Skin epidermis (tissue), 12 donors: ENCODE data around the gene ZC3H7B.
A peak's percentile ranks its signal among the peaks of the same experiment; 100 is the strongest.
"Not testable (repeated sequence)": the region's sequence is repeated elsewhere in the genome, so short reads cannot be mapped to it uniquely, and the experiment has no call there.

Experiments used
- H3K27ac ChIP-seq, 21 experiments: fragments of 200-600 bp; sonication (generic) in 11 of 21; one replicate each; pipeline ENCODE4 v1.5.0; 2020; ENCODE audit warnings: mild to moderate bottlenecking in 3 of 21, inconsistent platforms in 2 of 21, moderate library complexity in 2 of 21
- H3K4me3 ChIP-seq, 7 experiments: fragments of 200-600 bp; sonication (generic) in 2 of 7; one replicate each; pipeline ENCODE4 v1.5.0; 2020; ENCODE audit warnings: inconsistent platforms in 2 of 7, mild to moderate bottlenecking in 2 of 7, moderate library complexity in 1 of 7

Gene ZC3H7B, protein sequence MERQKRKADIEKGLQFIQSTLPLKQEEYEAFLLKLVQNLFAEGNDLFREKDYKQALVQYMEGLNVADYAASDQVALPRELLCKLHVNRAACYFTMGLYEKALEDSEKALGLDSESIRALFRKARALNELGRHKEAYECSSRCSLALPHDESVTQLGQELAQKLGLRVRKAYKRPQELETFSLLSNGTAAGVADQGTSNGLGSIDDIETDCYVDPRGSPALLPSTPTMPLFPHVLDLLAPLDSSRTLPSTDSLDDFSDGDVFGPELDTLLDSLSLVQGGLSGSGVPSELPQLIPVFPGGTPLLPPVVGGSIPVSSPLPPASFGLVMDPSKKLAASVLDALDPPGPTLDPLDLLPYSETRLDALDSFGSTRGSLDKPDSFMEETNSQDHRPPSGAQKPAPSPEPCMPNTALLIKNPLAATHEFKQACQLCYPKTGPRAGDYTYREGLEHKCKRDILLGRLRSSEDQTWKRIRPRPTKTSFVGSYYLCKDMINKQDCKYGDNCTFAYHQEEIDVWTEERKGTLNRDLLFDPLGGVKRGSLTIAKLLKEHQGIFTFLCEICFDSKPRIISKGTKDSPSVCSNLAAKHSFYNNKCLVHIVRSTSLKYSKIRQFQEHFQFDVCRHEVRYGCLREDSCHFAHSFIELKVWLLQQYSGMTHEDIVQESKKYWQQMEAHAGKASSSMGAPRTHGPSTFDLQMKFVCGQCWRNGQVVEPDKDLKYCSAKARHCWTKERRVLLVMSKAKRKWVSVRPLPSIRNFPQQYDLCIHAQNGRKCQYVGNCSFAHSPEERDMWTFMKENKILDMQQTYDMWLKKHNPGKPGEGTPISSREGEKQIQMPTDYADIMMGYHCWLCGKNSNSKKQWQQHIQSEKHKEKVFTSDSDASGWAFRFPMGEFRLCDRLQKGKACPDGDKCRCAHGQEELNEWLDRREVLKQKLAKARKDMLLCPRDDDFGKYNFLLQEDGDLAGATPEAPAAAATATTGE

DNA sequence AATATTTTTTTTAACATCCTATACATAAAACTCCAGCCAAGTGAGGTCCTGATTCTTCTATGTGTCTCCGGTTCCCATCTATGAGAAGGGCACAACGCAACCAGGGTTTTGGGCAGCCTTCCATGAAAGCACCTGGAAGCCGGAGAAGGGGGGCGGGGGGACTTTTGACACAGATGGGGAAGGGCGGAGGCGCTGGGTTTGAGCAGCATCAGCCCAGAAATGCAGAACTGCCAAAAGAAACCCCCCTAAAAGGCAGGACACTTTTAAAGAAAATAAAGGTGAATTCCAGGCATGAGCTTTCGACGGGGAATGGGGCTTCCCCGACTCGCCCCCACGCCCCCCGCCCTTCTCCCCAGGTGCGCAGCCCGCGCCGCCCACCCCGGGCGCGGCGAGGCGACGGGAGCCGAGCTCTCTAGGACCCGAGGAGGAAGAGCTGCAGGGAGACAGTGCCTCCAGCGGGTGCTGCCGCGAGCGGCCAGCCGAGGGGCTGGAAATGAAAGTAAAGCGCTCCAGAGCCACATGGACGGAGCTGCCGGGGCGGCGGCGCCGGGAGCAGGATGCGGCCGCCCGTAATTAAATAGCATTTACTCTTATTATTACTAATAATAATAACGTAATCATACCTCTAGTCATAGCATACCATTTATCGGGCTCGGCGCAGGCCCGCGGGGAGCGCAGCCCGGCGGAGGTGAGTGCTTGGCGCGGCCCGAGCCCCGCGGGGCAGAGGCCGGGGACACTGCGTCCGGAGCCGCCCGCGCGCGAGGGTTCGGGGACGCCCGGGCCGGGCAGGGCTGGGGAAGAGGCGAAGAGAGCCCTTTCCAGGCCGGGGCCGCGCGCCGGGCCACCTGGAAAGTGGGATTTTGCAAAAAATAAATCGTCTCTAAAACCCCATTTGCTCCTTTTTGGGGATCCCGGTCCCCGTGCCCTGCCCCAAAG lies at the start of gene ZC3H7B:
Gene ZC3H7B, plus strand, starts transcription at position 441 of the 936 bp plus-strand sequence. CDS start 19,136 bp downstream, outside the sequence.
- H3K27ac ChIP-seq: peak within 1 kb of the TSS; percentile 36 to 97 (median 94)

DNA sequence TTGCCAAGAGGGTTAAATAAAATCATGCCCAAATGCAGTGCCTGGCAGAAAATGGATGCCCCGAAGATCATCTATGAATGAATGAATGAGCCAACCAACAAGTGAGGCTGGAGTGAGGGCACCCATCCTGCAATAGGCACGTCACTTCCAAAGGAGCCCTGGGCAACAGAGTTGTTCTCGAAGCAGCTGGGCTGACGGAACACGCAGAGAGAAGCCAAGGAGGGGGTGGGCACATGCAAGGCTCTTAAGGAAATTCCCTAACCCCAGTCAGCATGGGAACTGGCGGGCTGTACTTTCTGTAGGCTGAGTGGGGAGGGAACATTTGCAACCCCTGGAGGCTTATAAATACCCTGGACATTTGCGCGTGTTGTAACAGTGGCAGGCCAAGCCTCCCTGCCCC lies 49.0 kb upstream of the ZC3H7B start:
- H3K27ac ChIP-seq: no peak overlapping the region

More for the DNA sequence above, at the start of gene ZC3H7B:
- H3K4me3 ChIP-seq: peak within 1 kb of the TSS; percentile 84 to 94 (median 91)

DNA sequence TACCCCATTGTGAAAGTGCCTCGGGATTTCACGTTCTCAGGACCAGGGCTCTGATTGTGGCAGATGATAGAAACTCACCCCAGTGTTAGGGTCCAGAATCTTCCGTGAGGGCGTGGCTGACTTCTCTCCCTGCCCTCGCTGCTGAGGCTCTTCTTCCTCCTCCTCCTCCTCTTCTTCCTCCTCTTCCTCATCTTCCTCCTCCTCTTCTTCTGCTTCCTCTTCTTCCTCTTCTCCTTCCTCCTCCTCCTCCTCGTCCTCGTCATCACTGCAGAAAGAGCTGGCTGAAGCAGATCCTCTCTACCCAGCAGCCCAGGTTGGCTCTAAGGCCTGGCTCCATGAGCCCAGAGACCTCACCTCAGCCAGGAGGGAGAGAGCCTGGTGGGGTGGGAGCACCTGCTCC lies 47.1 kb upstream of the ZC3H7B start:
- Histone ChIP-seq H3K4me3 (no peak overlapping the region), H3K27ac (no peak overlapping the region)

More for the DNA sequence above, 49.0 kb upstream of the ZC3H7B start:
- no peak overlapping the region for H3K4me3 ChIP-seq

DNA sequence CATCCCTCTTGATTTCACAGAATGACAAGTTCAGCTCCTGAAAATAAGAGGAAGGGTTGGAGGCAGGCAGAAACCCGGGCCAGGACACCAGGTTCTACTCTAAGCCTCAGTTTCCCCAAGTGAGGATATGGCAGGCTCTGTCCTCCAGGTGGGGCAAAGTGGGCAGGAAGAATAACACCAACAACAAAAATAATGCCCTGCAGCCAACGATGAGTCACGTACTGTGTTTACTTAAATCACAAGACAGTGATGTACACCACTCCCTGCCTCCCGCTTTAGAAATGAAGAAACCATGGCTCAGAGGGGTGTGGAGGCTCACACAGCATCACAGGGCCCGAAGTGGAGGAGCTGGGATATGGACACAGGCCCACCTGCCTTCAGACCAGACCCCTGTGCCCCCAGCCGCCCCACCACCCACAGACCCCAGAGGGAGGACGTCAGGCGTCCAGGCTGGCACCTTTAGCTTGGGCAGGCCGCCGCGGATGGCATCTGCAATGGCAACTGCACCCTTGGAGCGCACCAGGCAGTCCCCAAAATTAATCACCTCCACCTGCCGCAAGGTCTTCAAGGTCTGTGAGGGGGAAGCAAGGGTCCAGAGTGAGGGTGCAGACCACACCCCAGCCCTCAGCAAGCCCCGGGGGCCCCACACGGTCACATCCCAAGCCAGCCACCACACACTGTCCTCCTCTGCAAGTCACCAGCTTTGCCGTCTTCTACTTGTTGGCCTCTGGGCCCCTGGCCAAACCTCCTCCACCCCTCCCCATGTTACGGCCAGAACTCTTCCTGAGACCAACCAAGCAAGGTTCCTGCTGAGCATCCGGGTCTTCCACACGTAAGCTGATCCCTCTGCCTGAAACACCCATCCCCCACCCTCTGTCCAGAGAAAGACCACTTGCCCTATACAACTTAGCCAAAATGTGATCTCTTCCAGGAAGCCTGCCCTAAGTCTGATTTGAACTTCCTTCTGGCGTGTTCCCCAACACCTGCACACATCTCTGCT lies 44.8 kb upstream of the ZC3H7B start:
- no peak overlapping the region for H3K27ac ChIP-seq
- H3K4me3 ChIP-seq: no peak overlapping the region

DNA sequence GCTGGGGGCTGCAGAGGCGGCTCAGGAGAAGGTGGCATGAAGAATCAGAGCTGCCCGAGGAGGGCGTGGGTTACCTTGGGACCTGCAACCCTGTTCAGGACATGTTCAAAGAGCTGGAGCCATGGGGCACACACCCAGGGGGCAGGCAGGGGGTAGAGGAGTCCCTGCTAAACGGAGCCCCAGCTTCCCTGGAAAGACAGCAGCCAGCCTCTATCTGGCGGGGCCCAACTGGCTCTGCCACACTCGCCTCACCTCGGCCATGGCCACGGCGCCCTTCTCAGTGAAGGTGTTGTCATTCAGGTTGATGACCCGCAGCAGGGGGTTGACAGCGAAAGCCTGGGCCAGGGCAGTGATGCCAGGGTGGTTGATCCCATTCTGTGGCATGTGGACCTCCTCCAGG lies 43.6 kb upstream of the ZC3H7B start:
- H3K27ac ChIP-seq: no peak overlapping the region
- H3K4me3 ChIP-seq: no peak overlapping the region

DNA sequence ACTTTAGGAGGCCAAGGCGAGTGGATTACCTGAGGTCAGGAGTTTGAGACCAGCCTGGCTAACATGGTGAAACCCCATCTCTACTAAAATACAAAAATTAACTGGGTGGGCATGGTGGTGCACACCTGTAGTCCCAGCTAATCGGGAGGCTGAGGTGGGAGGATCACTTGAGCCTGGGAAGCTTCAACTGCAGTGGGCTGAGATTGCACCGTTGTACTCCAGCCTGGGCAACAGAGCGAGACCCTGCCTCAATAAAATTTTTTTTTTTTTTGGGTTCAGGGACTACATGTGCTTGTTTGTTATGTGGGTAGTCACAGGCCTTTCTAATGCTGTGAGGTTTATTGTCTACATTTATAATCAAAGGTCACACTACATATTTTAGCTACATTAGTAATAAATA lies 41.6 kb upstream of the ZC3H7B start:
- H3K27ac ChIP-seq, H3K4me3 ChIP-seq: not testable (repeated sequence)

DNA sequence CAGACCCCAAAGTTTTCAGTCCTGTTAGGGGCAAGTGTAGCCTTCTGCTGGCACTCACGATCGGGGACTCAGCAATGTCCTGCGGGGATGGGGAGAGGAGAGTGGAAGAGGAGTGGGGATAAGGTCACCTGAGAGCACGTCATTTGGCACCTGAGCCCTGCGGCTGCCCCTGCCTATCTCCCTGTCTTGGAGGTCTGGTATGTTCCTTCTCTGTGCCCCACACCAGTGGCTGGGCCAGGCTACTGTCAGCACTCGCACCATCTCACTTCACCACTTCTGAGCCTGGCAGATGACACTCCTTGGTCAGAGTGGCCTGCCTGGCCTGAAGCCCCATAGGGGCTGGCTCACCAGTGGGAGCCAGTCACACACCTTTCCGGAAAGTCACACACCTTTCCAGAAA lies 40.5 kb upstream of the ZC3H7B start:
- no peak overlapping the region for H3K4me3 ChIP-seq
- H3K27ac ChIP-seq: no peak overlapping the region

DNA sequence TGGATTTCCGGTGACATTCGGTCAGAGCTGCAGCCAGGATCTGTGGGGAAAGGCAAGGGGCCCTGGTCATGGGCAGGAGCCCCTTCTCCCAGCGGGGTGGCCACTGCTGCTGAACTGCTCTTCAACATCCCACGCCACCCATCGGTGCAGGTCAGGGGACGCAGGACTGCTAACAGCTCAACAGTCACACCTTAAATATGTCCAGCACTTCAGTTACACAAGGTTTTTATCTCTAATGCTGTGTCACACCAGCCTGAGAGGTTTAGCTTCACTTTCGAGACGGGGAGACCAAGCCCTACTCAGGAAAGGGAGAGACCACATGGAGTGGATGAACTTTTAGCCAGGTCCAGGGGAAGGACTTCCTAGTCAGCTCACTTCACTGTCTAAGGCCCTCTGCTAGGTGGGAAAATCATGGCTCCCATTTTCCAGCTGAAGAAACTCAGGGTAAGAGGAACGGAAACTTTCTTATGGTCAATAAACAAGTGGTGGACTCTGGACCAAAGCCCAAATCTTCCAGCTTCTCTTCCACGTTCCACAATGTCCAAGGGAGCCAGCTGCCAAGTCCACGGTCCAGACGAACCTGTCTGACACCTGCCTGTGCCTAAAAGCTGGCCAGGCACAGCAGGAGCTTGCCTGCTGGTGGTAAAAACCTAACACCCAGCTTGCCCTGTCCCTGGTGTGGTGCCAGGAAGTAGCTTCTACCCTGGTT lies 39.6 kb upstream of the ZC3H7B start:
- no peak overlapping the region for H3K27ac ChIP-seq

DNA sequence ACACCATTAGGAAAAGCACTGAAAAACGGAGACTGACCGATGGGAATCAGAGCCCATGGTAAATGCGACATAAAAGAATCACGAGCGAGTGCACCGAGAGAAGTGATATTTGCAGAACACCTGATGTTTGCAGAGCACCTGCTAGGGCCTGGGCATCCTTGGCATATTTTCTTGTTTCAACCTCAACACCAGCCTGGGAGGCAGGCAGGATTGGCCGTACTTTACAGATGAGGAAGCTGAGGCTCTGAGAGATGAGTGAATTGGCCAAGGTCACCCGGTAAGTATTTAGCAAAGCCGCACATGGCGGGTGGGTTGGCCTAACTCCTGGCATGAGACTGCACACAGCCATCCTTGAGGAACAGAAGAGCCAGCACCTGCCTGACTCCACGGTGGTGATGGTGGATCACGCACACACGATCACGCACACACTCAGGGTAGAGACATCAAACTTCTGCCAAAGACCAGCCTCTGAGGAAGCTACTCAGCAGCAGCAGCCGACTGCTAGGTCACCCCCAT lies 39.0 kb upstream of the ZC3H7B start:
- no peak overlapping the region for H3K27ac ChIP-seq
- H3K4me3 ChIP-seq: no peak overlapping the region

More for the DNA sequence above, 39.6 kb upstream of the ZC3H7B start:
- no peak overlapping the region for H3K4me3 ChIP-seq

DNA sequence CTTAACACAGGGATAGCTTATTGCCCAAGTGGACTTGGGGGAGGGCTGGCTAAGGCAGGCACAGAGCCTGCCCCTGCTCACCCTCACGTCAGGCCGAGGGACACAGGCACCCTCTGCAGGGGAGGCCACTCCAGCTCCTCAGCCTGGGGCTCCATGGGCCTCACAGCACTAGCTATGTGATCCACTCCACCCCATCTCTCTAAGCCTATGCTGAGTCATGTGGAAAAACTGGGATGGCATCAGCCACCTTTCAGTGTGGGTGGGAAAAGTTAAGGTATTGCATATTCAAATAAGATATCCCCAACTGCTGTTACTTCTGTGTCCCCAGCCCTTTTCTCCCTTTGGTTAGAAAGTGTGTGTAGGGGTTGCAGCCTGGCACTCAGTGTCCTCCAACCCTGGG lies 37.6 kb upstream of the ZC3H7B start:
- no peak overlapping the region for H3K27ac ChIP-seq
- H3K4me3 ChIP-seq: no peak overlapping the region

DNA sequence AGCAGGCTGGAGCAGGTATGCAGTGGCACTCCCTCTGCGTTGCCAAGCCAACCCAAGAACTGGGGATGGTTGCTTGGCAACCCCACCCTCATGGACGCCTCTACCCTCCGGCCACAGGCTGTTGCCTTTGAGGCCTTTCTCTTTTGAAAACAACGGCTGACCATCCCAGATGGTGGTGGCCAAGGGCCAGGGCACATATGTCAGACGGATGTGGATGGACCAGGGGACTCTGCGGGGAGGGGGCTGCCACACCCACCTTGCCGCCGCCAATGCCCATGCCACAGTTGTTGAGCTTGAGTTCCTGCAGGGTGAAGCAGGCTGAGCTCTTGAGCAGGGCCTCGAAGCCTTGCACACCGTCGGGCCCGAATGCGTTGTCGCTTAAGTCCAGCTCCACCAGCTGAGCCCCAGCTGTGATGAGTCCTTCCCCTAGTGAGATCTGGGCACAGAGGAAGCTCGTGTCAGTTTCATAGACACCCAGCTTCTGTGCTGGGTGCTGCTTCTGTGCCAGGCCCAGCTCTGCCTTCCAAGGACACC lies 36.9 kb upstream of the ZC3H7B start:
- no peak overlapping the region for H3K27ac ChIP-seq
- no peak overlapping the region for H3K4me3 ChIP-seq

DNA sequence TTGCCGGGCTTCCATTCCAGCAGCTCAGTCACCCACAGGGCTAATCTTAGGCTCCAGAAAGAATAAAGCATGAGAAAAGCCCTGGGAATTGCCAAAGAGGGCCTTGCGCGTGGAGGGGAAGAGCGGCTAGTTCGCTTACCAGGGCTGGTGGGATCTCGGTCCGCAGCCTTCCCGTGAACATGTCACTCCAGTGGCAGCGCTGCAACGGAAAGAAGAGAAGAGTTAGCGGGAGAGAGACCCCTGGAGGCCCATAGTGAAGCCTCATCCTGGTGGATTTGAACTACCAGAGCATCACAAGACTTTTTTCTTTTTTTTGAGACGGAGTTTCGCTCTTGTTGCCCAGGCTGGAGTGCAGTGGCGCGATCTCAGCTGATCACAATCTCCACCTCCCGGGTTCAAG lies 33.4 kb upstream of the ZC3H7B start:
- Histone ChIP-seq H3K27ac (no peak overlapping the region), H3K4me3 (no peak overlapping the region)

DNA sequence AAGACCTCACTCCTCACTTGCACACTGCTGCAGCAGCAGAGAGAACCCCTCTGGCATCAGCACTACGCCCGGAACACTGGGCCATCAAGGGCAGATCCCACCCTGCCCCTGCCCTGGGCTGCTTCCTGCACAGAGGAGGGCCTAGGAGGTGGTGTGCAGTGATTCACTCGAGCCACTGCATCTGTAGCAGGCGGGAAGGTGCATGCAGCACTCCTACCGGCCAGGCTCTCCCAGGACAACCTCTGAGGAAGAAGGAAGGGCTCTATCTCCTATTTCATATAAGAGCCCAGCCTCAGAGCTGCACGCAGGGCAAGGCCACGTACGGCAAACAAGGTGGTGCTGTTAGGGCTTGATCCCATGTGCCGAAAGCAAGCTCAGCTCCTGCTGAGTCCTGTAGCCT lies 29.5 kb upstream of the ZC3H7B start:
- Histone ChIP-seq H3K4me3 (no peak overlapping the region), H3K27ac (peak overlapping the region in 13 of 21 experiments; percentile 12 to 78 (median 42))

DNA sequence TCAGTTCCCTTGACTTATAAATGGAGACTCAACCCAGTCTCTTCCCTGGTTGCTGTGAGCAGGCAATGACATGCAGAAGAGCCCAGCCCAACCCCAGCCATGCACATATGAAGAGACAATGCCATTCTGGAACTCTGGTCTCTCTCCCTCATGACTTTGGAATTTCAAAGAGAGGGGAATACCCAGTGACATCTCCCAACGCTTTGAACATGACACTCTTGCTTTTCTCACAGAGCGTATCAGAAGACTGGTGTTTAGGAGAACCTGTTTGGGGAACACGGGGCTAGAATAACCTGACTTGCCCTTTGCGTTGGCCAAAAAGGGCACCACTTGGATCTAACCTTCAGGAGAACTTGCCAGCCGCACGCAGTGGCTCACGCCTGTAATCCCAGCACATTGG lies 28.2 kb upstream of the ZC3H7B start:
- Histone ChIP-seq H3K27ac (peak overlapping the region in 11 of 21 experiments; percentile 9 to 78 (median 55)), H3K4me3 (no peak overlapping the region)

DNA sequence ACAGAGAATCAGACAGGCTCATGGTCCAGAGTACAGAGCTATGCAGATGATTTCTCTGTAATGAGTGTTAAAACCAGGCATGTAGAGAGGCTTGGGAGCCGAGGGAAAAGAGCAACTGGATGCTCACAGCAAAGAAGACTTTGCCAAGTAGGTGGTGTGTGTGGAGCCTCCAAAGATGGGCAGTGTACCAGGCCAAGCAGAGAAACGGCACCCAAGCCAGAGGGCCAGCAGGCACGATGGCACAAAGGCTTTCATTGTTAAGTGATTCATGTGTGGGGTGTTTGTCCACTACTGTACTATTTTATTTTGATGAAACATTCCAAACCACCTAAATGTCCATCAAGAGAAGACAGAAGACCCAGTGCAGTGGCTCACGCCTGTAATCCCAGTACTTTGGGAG lies 26.5 kb upstream of the ZC3H7B start:
- Histone ChIP-seq H3K4me3 (no peak overlapping the region), H3K27ac (peak overlapping the region in 2 of 21 experiments; percentile 8 to 44)

DNA sequence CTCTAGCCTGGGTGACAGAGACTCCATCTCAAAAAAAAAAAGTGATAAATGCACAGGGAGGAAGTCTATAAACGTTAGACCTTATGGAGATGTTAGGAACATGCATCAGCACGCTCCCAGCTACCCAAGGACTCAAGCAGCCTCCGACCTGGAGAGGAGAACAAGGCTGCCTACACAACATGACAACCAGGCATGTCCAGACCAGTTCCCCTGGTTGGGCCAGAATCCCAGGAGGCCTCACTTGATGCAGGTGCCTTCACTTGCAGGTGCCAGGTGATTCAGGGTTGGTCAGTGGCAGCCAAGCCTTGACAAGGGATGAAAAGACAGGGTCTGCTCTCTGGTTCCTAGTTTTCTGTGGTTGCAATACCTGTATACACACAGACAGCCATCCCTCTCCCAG lies 21.3 kb upstream of the ZC3H7B start:
- H3K4me3 ChIP-seq: no peak overlapping the region
- peak overlapping the region in 5 of 21 experiments; percentile 30 to 58 (median 43) for H3K27ac ChIP-seq

DNA sequence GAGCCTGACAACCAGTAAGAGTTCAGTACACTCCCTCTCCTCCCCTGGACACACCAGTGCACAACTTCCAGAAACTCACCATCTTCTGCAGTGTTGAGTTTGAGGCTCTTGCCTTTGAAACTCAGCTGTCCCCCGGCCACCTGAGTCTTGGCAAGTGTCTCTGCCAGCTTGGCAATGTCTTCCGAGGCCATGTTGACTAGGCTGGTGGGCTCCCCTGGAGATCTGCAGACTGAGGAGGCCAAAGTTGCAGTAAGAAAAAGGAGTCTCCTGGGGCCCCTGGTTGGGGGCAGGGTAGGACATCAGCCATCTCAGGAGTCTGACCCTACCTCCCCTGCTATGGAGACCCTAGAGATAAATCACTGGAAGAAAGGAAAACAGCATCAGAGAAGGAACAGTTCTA lies 20.5 kb upstream of the ZC3H7B start:
- H3K27ac ChIP-seq: peak overlapping the region in 7 of 21 experiments; percentile 4 to 65 (median 30)
- H3K4me3 ChIP-seq: no peak overlapping the region
